Thoracic aorta (tissue), 2 donors: ENCODE results near the gene NEURL3. TPM values are rescaled to one million over a fixed set of nuclear protein-coding genes. Genes with fewer than 3 reads are reported as not detected.

Source experiments
- ATAC-seq: fragments of 150-250 bp; one replicate; pipeline ENCODE4 v1.8.0; 2017; ENCODE audit warnings: low read depth; ENCODE audit not compliant: insufficient number of reproducible peaks, low FRiP score
- DNase-seq: peaks from one replicate; pipeline ENCODE4 v3.0.0-alpha.2; 2020; ENCODE audit warnings: low spot score
- H3K27ac ChIP-seq, 2 donors: fragments of 200-600 bp; sonication (generic); 1 replicate in 1 of 2; 2 replicates in 1 of 2; pipeline ENCODE4 v1.5.1; 2016; ENCODE audit warnings: mild to moderate bottlenecking in 2 of 2, moderate library complexity in 2 of 2
- H3K27me3 ChIP-seq: fragments of 200-600 bp; sonication (generic); replicated peaks from 2 replicates; pipeline ENCODE4 v1.6.0; 2016; ENCODE audit warnings: mild to moderate bottlenecking; ENCODE audit not compliant: insufficient read depth
- H3K36me3 ChIP-seq: fragments of 200-600 bp; sonication (generic); one replicate; pipeline ENCODE4 v1.5.1; 2016
- H3K4me1 ChIP-seq, 2 donors: fragments of 200-600 bp; sonication (generic); 1 replicate in 1 of 2; 2 replicates in 1 of 2; pipeline versions ENCODE4 v1.5.1 to v1.6.0; 2016; ENCODE audit warnings: low read depth in 2 of 2, mild to moderate bottlenecking in 1 of 2; ENCODE audit not compliant: control insufficient read depth in 1 of 2
- H3K4me3 ChIP-seq: fragments of 200-600 bp; sonication (generic); 2 replicates; pipeline ENCODE4 v1.5.1; 2016; ENCODE audit warnings: mild to moderate bottlenecking
- H3K9me3 ChIP-seq: fragments of 200-600 bp; sonication (generic); 2 replicates; pipeline ENCODE4 v1.5.1; 2016
- CTCF ChIP-seq: fragments of 200-600 bp; sonication (generic); IDR thresholded peaks from one replicate; pipeline ENCODE4 v1.5.1; 2019; ENCODE audit warnings: antibody characterized with exemption
- total RNA-seq, 2 donors: library from RNA; depleted of rRNA; stranded (reverse); fragments of >200 nt; gene quantifications; one replicate each; pipeline versions ENCODE4 v1.1.0 to v1.2.3, GENCODE V29; 2016

NEURL3 gene
- total RNA-seq, 2 donors from 2014 or later: not detected

GRCh38 chr2:96494188-96494587, 11.0 kb downstream of the NEURL3 start:
- no peak overlapping the region for H3K4me3 ChIP-seq
- no peaks in the 10 kb centered on the region for H3K36me3 ChIP-seq
- ATAC-seq (no peak), DNase-seq (no peak)
- no peaks in the 10 kb centered on the region for H3K27me3 ChIP-seq
- no peak for TF ChIP-seq CTCF
- no peak overlapping the region for H3K27ac ChIP-seq
- H3K4me1 ChIP-seq: no peaks in the 10 kb centered on the region
- peaks cover 7% of the 10 kb centered on the region for H3K9me3 ChIP-seq

GRCh38 chr2:96493072-96493471, 12.1 kb downstream of the NEURL3 start:
- Histone ChIP-seq H3K27me3 (no peaks in the 10 kb centered on the region), H3K4me1 (no peaks in the 10 kb centered on the region), H3K4me3 (no peak overlapping the region), H3K27ac (no peak overlapping the region), H3K36me3 (no peaks in the 10 kb centered on the region), H3K9me3 (peaks cover 7% of the 10 kb centered on the region)
- DNase-seq: no peak
- no peak for TF ChIP-seq CTCF
- ATAC-seq: no peak

DNA sequence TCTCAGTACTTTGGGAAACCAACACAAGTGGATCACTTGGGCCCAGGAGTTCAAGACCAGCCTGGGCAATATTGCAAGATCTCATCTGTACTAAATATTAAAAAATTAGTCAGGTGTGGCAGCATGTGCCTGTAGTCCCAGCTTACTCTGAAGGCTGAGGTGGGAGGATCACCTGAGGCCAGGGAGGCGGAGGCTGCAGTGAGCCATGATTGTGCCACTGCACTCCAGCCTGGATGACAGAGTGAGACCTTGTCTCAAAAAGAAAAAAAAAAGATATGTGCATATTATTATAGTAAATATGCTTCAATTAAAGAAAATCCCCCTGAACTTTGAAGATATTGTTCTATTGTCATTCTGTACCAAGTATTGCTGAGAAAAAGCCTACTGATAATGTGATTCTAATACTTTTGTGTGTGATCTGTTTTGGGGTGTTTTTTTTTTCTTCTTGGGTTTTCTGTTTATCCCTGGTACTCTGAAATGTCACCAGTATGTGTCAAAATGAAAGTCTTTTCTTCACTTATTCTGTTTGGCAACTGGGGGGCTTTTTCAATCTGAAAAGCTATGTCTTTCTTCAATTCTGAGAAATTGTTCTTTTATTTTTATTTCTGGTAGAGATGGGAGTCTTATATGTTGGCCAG, 13.2 kb downstream of the NEURL3 start:
- DNase-seq: no peak
- peaks cover 7% of the 10 kb centered on the region for H3K9me3 ChIP-seq
- no peak for ATAC-seq
- no peaks in the 10 kb centered on the region for H3K4me1 ChIP-seq
- H3K4me3 ChIP-seq: no peak overlapping the region
- H3K27me3 ChIP-seq: no peaks in the 10 kb centered on the region
- H3K36me3 ChIP-seq: no peaks in the 10 kb centered on the region
- H3K27ac ChIP-seq: no peak overlapping the region
- no peak for TF ChIP-seq CTCF

DNA sequence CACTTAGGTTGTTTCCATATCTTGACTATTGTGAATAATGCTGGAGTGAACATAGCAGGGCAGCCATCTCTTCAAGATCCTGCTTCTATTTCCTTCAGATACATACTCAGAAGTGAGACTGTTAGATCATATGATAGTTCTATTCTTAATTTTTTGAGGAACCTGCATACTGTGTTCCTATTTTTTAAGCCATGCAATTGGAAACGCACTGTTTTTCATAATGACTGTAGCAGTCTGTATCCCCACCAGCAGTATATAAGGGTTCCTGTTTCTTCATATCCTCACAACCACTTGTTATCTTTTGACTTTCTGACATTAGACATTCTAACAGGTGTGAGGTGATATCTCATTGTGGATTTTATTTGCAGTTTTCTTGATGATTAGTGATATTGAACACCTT, 15.5 kb downstream of the NEURL3 start:
- no peak for ATAC-seq
- H3K9me3 ChIP-seq: peaks cover 6% of the 10 kb centered on the region
- no peak overlapping the region for H3K4me3 ChIP-seq
- H3K36me3 ChIP-seq: no peaks in the 10 kb centered on the region
- H3K27me3 ChIP-seq: no peaks in the 10 kb centered on the region
- DNase-seq: no peak
- no peak for TF ChIP-seq CTCF
- H3K27ac ChIP-seq: no peak overlapping the region
- peaks cover 0 to 13% of the 10 kb centered on the region in 2 donors for H3K4me1 ChIP-seq

DNA sequence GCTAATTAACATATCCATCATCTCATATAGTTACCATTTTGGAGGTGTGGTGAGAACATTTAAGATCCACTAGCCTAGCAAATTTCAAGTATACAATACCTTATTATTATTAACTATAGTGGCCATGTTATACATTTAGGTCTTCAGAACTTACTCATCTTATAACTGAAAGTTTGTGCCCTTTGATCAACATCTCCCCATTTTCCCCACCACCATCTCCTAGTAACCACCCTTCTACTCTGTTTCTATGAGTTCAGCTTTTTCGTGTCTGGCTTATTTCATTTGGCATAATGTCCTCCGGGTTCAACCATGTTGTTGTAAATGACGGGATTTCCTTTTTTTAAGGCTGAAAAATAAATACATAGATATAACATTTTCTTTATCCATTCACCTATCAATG, 15.9 kb downstream of the NEURL3 start:
- DNase-seq: no peak
- Histone ChIP-seq H3K4me3 (no peak overlapping the region), H3K4me1 (peaks cover 0 to 13% of the 10 kb centered on the region in 2 donors), H3K9me3 (peaks cover 2% of the 10 kb centered on the region), H3K36me3 (no peaks in the 10 kb centered on the region), H3K27me3 (no peaks in the 10 kb centered on the region), H3K27ac (no peak overlapping the region)
- ATAC-seq: no peak
- no peak for TF ChIP-seq CTCF
